Body of pancreas (tissue), 4 donors: ENCODE measurements around the gene URB1. TPM values are rescaled to one million over a fixed set of nuclear protein-coding genes. Genes with fewer than 3 reads are reported as not detected.

Experiments
- ATAC-seq: fragments of 150-250 bp; one replicate; pipeline ENCODE4 v1.9.1; 2016
- DNase-seq, 4 donors: peaks; one replicate each; pipeline ENCODE4 v3.0.0-alpha.2; 2019
- H3K27ac ChIP-seq, 4 donors: fragments of 200-600 bp; sonication (generic); 1 replicate in 3 of 4; 2 replicates in 1 of 4; pipeline versions ENCODE4 v1.5.1 to v1.6.1; 2016 to 2019; ENCODE audit warnings: mild to moderate bottlenecking in 1 of 4, mixed read lengths in 1 of 4, moderate library complexity in 1 of 4
- H3K27me3 ChIP-seq, 2 donors: fragments of 200-600 bp; sonication (generic); one replicate each; pipeline ENCODE4 v1.6.0; 2016; ENCODE audit warnings: mild to moderate bottlenecking in 1 of 2
- H3K36me3 ChIP-seq, 2 donors: fragments of 200-600 bp; sonication (generic); replicated peaks in 1 of 2; 2 replicates each; pipeline ENCODE4 v1.5.1; 2016; ENCODE audit warnings: low read depth in 2 of 2; ENCODE audit not compliant: insufficient read depth in 1 of 2
- H3K4me1 ChIP-seq: fragments of 200-600 bp; sonication (generic); one replicate; pipeline ENCODE4 v1.6.0; 2016
- H3K4me3 ChIP-seq, 2 donors: fragments of 200-600 bp; sonication (generic); 1 replicate in 1 of 2; 2 replicates in 1 of 2; pipeline ENCODE4 v1.5.1; 2016 to 2019
- H3K9me3 ChIP-seq, 3 donors: fragments of 200-600 bp; sonication (generic); 1 replicate in 2 of 3; 2 replicates in 1 of 3; pipeline ENCODE4 v1.5.1; 2016
- POLR2A ChIP-seq, 3 donors: fragments of 450-650 bp; IDR thresholded peaks; one replicate each; pipeline ENCODE4 v1.6.1; 2016; ENCODE audit warnings: antibody characterized with exemption in 3 of 3, mild to moderate bottlenecking in 2 of 3
- WGBS, 2 donors: methylation state at CpG; one replicate each; pipeline ENCODE4 v1.1.5; 2017; 5-methylcytosine and 5-hydroxymethylcytosine counted together
- intact Hi-C: fragments of 100-400 bp; cut with DNase I; formaldehyde crosslinking; loops from one replicate; pipeline ENCODE4 v1.15.1; 2023
- total RNA-seq, 2 donors: library from RNA; depleted of rRNA; stranded (reverse); fragments of >200 nt; gene quantifications; one replicate each; pipeline ENCODE4 v1.1.0, GENCODE V29; 2016
- TF ChIP-seq, protein P1 (sequence below), 7 experiments: fragments of 450-650 bp in 4 of 7; fragments of 200-600 bp in 3 of 7; sonication (generic) in 3 of 7; IDR thresholded peaks; one replicate each; pipeline ENCODE4 v1.5.1; 2016 to 2019; ENCODE audit warnings: antibody characterized with exemption in 7 of 7

URB1 gene
- total RNA-seq, 2 donors from 2014 or later: 10.1 to 11.2 TPM

DNA sequence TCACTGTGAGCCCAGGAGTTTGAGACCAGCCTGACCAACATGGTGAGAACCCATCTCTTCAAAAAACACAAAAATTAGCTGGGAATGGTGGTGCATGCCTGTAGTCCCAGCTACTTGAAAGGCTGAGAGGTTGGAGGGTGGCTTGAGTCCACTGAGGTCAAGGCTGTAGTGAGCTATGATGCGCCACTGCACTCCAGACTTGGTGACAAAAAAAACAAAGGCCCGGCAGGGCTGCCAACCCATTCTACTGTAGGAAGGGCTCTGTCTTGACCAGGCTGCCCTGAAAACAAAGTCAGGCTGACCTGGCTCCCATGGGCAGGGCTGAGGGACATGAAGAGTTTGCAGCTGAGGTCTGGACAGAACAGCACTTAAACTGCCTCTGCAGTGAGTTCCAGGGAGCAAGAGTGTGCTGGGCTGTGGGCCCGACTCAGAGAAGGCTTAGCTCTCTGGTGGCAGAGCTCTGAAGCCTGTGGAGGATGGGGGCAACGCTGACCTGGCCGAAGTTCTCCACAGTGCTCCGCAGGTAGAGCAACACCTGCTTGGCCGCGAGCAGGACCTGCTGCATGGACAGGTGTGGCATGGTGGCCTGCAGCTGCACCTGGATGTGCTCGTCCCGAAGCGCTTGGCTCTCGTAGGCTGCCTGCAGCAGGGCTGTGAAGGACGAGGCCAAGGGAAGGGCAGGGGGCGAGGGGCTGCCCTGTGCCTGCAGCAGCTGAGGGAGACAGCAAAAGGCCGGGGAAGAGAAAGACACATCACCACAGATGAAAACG, 42.4 kb downstream of the URB1 start:
- H3K4me1 ChIP-seq: no peaks in the 10 kb centered on the region
- DNase-seq (no peak), ATAC-seq (no peak)
- TF ChIP-seq, protein P1, sequence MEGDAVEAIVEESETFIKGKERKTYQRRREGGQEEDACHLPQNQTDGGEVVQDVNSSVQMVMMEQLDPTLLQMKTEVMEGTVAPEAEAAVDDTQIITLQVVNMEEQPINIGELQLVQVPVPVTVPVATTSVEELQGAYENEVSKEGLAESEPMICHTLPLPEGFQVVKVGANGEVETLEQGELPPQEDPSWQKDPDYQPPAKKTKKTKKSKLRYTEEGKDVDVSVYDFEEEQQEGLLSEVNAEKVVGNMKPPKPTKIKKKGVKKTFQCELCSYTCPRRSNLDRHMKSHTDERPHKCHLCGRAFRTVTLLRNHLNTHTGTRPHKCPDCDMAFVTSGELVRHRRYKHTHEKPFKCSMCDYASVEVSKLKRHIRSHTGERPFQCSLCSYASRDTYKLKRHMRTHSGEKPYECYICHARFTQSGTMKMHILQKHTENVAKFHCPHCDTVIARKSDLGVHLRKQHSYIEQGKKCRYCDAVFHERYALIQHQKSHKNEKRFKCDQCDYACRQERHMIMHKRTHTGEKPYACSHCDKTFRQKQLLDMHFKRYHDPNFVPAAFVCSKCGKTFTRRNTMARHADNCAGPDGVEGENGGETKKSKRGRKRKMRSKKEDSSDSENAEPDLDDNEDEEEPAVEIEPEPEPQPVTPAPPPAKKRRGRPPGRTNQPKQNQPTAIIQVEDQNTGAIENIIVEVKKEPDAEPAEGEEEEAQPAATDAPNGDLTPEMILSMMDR (IDR thresholded peaks at IDR 0.05): no peak
- TF ChIP-seq POLR2A (IDR thresholded peaks at IDR 0.05): no peak
- no peaks in the 10 kb centered on the region for H3K27me3 ChIP-seq
- H3K9me3 ChIP-seq: no peaks in the 10 kb centered on the region
- no peak overlapping the region for H3K4me3 ChIP-seq
- WGBS, 2 donors: 91 to 94% methylated on average over 15 to 16 of the region's 16 CpGs
- peaks cover 8 to 65% of the 10 kb centered on the region in 2 donors for H3K36me3 ChIP-seq
- intact Hi-C loops: no loop called here
- H3K27ac ChIP-seq: no peak overlapping the region

DNA sequence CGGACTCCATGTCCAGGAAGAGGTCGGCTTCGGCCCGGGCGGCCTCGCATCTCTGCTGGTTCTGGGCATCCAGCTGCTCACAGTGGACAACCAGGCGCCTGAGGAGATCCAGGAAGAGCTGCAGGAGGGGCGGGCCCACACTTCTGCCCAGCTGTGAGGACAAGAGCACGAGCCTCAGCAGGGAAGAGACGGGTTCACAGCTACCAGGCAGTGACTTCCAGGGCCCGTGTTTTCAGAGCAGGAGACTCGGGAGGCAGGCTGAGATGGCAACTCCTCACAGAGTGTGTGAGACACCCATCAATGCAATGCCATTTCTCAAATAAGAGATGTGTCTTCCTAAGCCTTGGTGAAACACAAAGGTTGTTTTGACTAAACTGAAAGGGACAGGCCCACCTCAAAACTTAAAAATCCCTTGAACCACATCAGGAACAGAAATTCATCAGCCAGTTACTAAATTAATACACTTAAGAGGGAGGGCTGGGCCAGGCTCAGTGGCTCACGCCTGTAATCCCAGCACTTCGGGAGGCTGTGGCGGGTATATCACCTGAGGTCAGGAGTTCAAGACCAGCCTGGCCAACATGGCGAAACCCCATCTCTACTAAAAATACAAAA, 43.4 kb downstream of the URB1 start:
- Histone ChIP-seq H3K4me1 (no peaks in the 10 kb centered on the region), H3K9me3 (no peaks in the 10 kb centered on the region), H3K36me3 (peaks cover 16 to 65% of the 10 kb centered on the region in 2 donors), H3K27ac (no peak overlapping the region), H3K4me3 (no peak overlapping the region), H3K27me3 (no peaks in the 10 kb centered on the region)
- ATAC-seq (no peak), DNase-seq (no peak)
- TF ChIP-seq, protein P1 (IDR thresholded peaks at IDR 0.05): no peak
- TF ChIP-seq POLR2A (IDR thresholded peaks at IDR 0.05): no peak
- intact Hi-C loops: no loop called here
- 95 to 98% methylated on average over 8 to 16 of the region's 16 CpGs for WGBS, 2 donors

DNA sequence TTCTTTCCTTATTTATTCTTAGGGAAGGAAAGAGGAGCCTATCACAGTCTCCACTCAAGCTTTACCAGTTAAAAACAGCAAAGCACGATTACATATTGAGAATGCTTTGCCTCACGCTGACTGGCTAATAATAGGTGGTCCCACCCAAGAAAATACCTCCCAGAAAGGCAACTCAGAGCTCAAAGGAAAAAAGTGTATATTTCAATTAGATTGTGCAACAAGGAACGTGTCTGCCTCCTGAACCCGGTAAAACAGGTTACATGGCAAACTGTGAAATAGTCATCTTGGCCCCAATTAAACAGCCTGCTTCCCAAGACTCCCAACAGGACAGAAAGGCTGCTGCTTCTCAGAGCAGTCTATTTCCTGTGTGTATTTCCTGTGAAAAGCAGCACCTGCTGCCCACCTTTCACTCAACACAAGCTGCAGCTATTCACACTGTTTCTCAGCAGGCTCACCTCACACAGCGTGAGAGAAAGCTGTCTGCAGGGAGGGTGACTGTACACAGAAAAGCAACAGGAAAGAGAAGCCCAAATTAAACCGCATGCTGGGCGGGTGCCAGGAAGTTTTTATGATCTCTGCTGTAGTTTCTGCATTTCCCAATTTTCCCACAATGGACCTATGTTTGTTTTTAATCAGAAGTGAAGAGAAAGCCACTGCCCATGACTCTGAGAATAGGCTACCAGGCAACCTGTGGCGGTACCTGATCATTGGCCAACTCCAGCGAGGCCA, 44.0 kb downstream of the URB1 start:
- H3K4me1 ChIP-seq: no peaks in the 10 kb centered on the region
- H3K27ac ChIP-seq: no peak overlapping the region
- intact Hi-C loops: no loop called here
- peak in 3 of 4 donors; percentile 33 to 55 (median 55) for DNase-seq
- peaks cover 19 to 65% of the 10 kb centered on the region in 2 donors for H3K36me3 ChIP-seq
- H3K9me3 ChIP-seq: no peaks in the 10 kb centered on the region
- H3K4me3 ChIP-seq: no peak overlapping the region
- no peak for TF ChIP-seq POLR2A (IDR thresholded peaks at IDR 0.05)
- peak; percentile 45 for ATAC-seq
- no peaks in the 10 kb centered on the region for H3K27me3 ChIP-seq
- WGBS, 2 donors: 65 to 69% methylated on average over 9 of the region's 9 CpGs

GRCh38 chr21:32347977-32348376, 44.8 kb downstream of the URB1 start:
- no peaks in the 10 kb centered on the region for H3K4me1 ChIP-seq
- H3K9me3 ChIP-seq: no peaks in the 10 kb centered on the region
- H3K36me3 ChIP-seq: peaks cover 19 to 61% of the 10 kb centered on the region in 2 donors
- H3K27me3 ChIP-seq: no peaks in the 10 kb centered on the region
- intact Hi-C loops: no loop called here
- WGBS, 2 donors: 66 to 92% methylated on average over 11 of the region's 11 CpGs
- ATAC-seq (no peak), DNase-seq (no peak)
- H3K27ac ChIP-seq: peak overlapping the region in 1 of 4 donors; percentile 10
- no peak overlapping the region for H3K4me3 ChIP-seq
- TF ChIP-seq, protein P1 (IDR thresholded peaks at IDR 0.05): no peak
- no peak for TF ChIP-seq POLR2A (IDR thresholded peaks at IDR 0.05)

- Histone ChIP-seq H3K27me3 (no peaks in the 10 kb centered on the region), H3K9me3 (no peaks in the 10 kb centered on the region), H3K36me3 (peaks cover 19 to 56% of the 10 kb centered on the region in 2 donors), H3K4me1 (no peaks in the 10 kb centered on the region), H3K4me3 (no peak overlapping the region), H3K27ac (no peak overlapping the region)
- DNase-seq (peak in 1 of 4 donors; percentile 8), ATAC-seq (no peak)
- no peak for TF ChIP-seq POLR2A (IDR thresholded peaks at IDR 0.05)
- TF ChIP-seq, protein P1 (IDR thresholded peaks at IDR 0.05): no peak
- intact Hi-C loops: no loop called here
- 95% methylated on average over 10 of the region's 12 CpGs; no CpG with 5 or more reads in 1 of the 2 donors for WGBS, 2 donors
These were observed 45.5 kb downstream of the URB1 start for GRCh38 chr21:32347351-32347750.
